Endothelial cell of umbilical vein (primary cell): ENCODE data around the gene NKAIN4. TPM values are rescaled to one million over a fixed set of nuclear protein-coding genes. Genes with fewer than 3 reads are reported as not detected.

Experiments
- BruUV-seq: library from RNA; stranded (reverse); fragments of 400-500 nt; replicated peaks from 2 replicates; lab custom pipeline; 2021; lab: Mats Ljungman, UMichigan
- CTCF ChIA-PET: fragments of 300-600, 350-600 bp; sonication (Branson Sonifier 250); formaldehyde crosslinking; loops from one replicate; lab custom pipeline; 2021; ENCODE audit warnings: antibody characterized with exemption, inconsistent platforms; lab: Charles Lee
- POLR2A ChIA-PET: fragments of 300-600, 350-600 bp; sonication (Branson Sonifier 250); formaldehyde crosslinking; loops from one replicate; lab custom pipeline; 2021; ENCODE audit warnings: antibody characterized with exemption, inconsistent platforms; lab: Charles Lee
- DNase-seq: peaks from one replicate; pipeline ENCODE4 v3.0.0-alpha.2; 2011; ENCODE audit warnings: low read depth, low spot score
- FAIRE-seq: peaks from 2 replicates; lab custom pipeline; 2011; peaks lifted over from hg19 to GRCh38; lab: Jason Lieb, UNC
- H2AFZ ChIP-seq: 2 replicates; pipeline ENCODE4 v1.6.0; 2012; ENCODE audit warnings: low read depth, low read length, control low read depth, inconsistent platforms
- H3K27ac ChIP-seq: 2 replicates; pipeline ENCODE4 v1.5.1; 2011; ENCODE audit warnings: low read depth, mild to moderate bottlenecking, control low read depth, low read length, moderate library complexity; ENCODE audit not compliant: insufficient read depth
- H3K27me3 ChIP-seq, 2 experiments: 2 replicates each; pipeline versions ENCODE4 v1.6.0 to v1.6.1; 2011; ENCODE audit warnings: low read length in 2 of 2, mixed read lengths in 1 of 2; ENCODE audit not compliant: control insufficient read depth in 2 of 2, insufficient read depth in 2 of 2
- H3K36me3 ChIP-seq, 2 experiments: 2 replicates in 1 of 2; 3 replicates in 1 of 2; pipeline ENCODE4 v1.5.1; 2011; ENCODE audit warnings: low read length in 2 of 2, mild to moderate bottlenecking in 1 of 2, moderate library complexity in 1 of 2; ENCODE audit not compliant: control insufficient read depth in 2 of 2, insufficient read depth in 2 of 2; ENCODE audit errors: extremely low read depth in 1 of 2
- H3K4me1 ChIP-seq: 3 replicates; pipeline ENCODE4 v1.5.1; 2011; ENCODE audit warnings: mild to moderate bottlenecking, low read length; ENCODE audit not compliant: control insufficient read depth, insufficient read depth; ENCODE audit errors: extremely low read depth
- H3K4me2 ChIP-seq: 2 replicates; pipeline ENCODE4 v1.6.1; 2011; ENCODE audit warnings: low read length, control low read depth, mixed read lengths; ENCODE audit not compliant: insufficient read depth
- H3K4me3 ChIP-seq, 3 experiments: fragments of 200-600 bp in 1 of 3; sonication (generic), shearing (Covaris generic) in 1 of 3; replicated peaks in 1 of 3; 2 replicates each; pipeline ENCODE4 v1.5.1; 2011 to 2016; ENCODE audit warnings: control low read depth in 3 of 3, low read length in 3 of 3, mild to moderate bottlenecking in 2 of 3, inconsistent platforms in 1 of 3, low read depth in 1 of 3, moderate library complexity in 1 of 3; ENCODE audit not compliant: insufficient read depth in 1 of 3
- H3K79me2 ChIP-seq: 2 replicates; pipeline ENCODE4 v1.6.0; 2012; ENCODE audit warnings: low read length, inconsistent platforms; ENCODE audit not compliant: control insufficient read depth, insufficient read depth
- H3K9ac ChIP-seq: replicated peaks from 2 replicates; pipeline ENCODE3; 2011; ENCODE audit warnings: low read length, control low read depth; ENCODE audit not compliant: insufficient read depth; ENCODE audit errors: extremely low read depth
- H3K9me1 ChIP-seq: replicated peaks from 3 replicates; pipeline ENCODE4 v1.6.0; 2011; ENCODE audit warnings: mild to moderate bottlenecking, low read length; ENCODE audit not compliant: control insufficient read depth, insufficient read depth; ENCODE audit errors: extremely low read depth
- H3K9me3 ChIP-seq: replicated peaks from 2 replicates; pipeline ENCODE4 v1.5.1; 2012; ENCODE audit warnings: low read length, inconsistent platforms; ENCODE audit not compliant: control insufficient read depth, insufficient read depth
- H4K20me1 ChIP-seq: replicated peaks from 2 replicates; pipeline ENCODE3; 2011; ENCODE audit warnings: mild to moderate bottlenecking, low read length; ENCODE audit not compliant: control insufficient read depth, insufficient read depth; ENCODE audit errors: extremely low read depth
- GATA2 ChIP-seq: IDR thresholded peaks from 2 replicates; pipeline ENCODE4 v1.7.0; 2011; ENCODE audit warnings: low read depth, mild to moderate bottlenecking, moderate library complexity, mixed read lengths, low read length; ENCODE audit not compliant: insufficient read length, insufficient read depth
- JUN ChIP-seq: IDR thresholded peaks from 2 replicates; pipeline ENCODE4 v1.6.1; 2011; ENCODE audit warnings: borderline replicate concordance, low read depth; ENCODE audit not compliant: insufficient read length, insufficient read depth
- POLR2A ChIP-seq: IDR thresholded peaks from 2 replicates; pipeline ENCODE4 v1.6.1; 2012; ENCODE audit warnings: low read depth, mild to moderate bottlenecking, control low read depth, low read length
- dilution Hi-C: fragments of 300-500 bp; cut with MboI; formaldehyde crosslinking; loops from one replicate; pipeline ENCODE4 v1.15.0; 2019; ENCODE audit warnings: low sequenced_read_pairs; ENCODE audit not compliant: extremely low pct_ligation_motif_present
- intact Hi-C: fragments of 100-400 bp; cut with micrococcal nuclease; formaldehyde crosslinking; loops from one replicate; pipeline ENCODE4 v1.10.0; 2022
- polyA plus RNA-seq, 4 experiments: library from polyadenylated mRNA; depleted of rRNA in 3 of 4; stranded (reverse) in 3 of 4; unstranded in 1 of 4; fragments of >200 nt; gene quantifications; 2 replicates each; pipeline versions ENCODE4 v1.2.1 to v1.2.3, GENCODE V29; 2011 to 2012; ENCODE audit warnings: missing spikeins in 1 of 4
- total RNA-seq: library from RNA; stranded (reverse); gene quantifications from 2 replicates; pipeline ENCODE4 v1.2.3, GENCODE V29; 2021

Gene NKAIN4
- total and polyA plus RNA-seq, 2 donors (not counting 3 experiments of a cell fraction or from before 2014, with no cell fraction given) = 0.04 TPM; not detected in 1

GRCh38 chr20:63285636-63286615, 31.7 kb upstream of the NKAIN4 start:
- peaks cover 4 to 41% of the 10 kb centered on the region in 2 experiments for H3K36me3 ChIP-seq
- no peaks in the 10 kb centered on the region for H3K4me1 ChIP-seq
- ChIA-PET POLR2A (no interaction called here), CTCF (interaction anchor here (1.0 to 2.0 kb wide), 2 partner anchors 24 to 63 kb away, joined by 3 to 12 read pairs; no protein-coding TSS in a partner anchor)
- no peaks in the 10 kb centered on the region for H3K79me2 ChIP-seq
- no peak for FAIRE-seq
- H3K27me3 ChIP-seq = no peaks in the 10 kb centered on the region
- no peak overlapping the region for H3K4me3 ChIP-seq
- BruUV-seq = no TSS peak
- no peak overlapping the region for H3K4me2 ChIP-seq
- H3K9me1 ChIP-seq = no peaks in the 10 kb centered on the region
- TF ChIP-seq GATA2 (no peak), POLR2A (no peak)
- dilution Hi-C loops = no loop called here
- no peaks in the 10 kb centered on the region for H3K9me3 ChIP-seq
- intact Hi-C loops = no loop called here
- DNase-seq = no peak
- no peaks in the 10 kb centered on the region for H4K20me1 ChIP-seq
- H3K9ac ChIP-seq = no peak overlapping the region
- H2AFZ ChIP-seq = no peak overlapping the region
- H3K27ac ChIP-seq = no peak overlapping the region

GRCh38 chr20:63284981-63285524, 30.8 kb upstream of the NKAIN4 start:
- Histone ChIP-seq H2AFZ (no peak overlapping the region), H3K9me1 (no peaks in the 10 kb centered on the region), H3K9me3 (no peaks in the 10 kb centered on the region), H3K9ac (no peak overlapping the region), H3K27ac (no peak overlapping the region), H4K20me1 (no peaks in the 10 kb centered on the region), H3K4me2 (no peak overlapping the region), H3K36me3 (peaks cover 4 to 45% of the 10 kb centered on the region in 2 experiments), H3K27me3 (no peaks in the 10 kb centered on the region), H3K4me1 (no peaks in the 10 kb centered on the region), H3K4me3 (no peak overlapping the region), H3K79me2 (no peaks in the 10 kb centered on the region)
- intact Hi-C loops (no loop called here), dilution Hi-C loops (no loop called here)
- BruUV-seq = no TSS peak
- FAIRE-seq (no peak), DNase-seq (no peak)
- TF ChIP-seq JUN = no peak
- TF ChIP-seq GATA2 = no peak
- CTCF ChIA-PET = interaction anchor here (0.8 to 2.0 kb wide), 2 partner anchors 25 to 61 kb away, joined by 3 to 5 read pairs; no protein-coding TSS in a partner anchor
- POLR2A ChIA-PET = no interaction called here
